ENCODE measurements around the gene SPTB.
"Not testable (repeated sequence)": the region's sequence is repeated elsewhere in the genome, so short reads cannot be mapped to it uniquely, and the experiment has no call there.

Gene SPTB

GRCh38 chr14:64824471-64824870 lies 55.2 kb downstream of the SPTB start:
- in situ Hi-C loops (cut with HindIII; ENCODE audit: low sequenced_read_pairs): loop anchor here (5.0 kb wide), 1 partner anchor 68 kb away; no protein-coding TSS in a partner anchor

GRCh38 chr14:64823305-64823861 lies 56.3 kb downstream of the SPTB start:
- in situ Hi-C loops (cut with HindIII; ENCODE audit: low sequenced_read_pairs): loop anchor here (5.0 kb wide), 1 partner anchor 69 kb away; no protein-coding TSS in a partner anchor

GRCh38 chr14:64821651-64822050 lies 58.1 kb downstream of the SPTB start:
- in situ Hi-C loops (cut with HindIII; ENCODE audit: low sequenced_read_pairs): loop anchor here (5.0 kb wide), 1 partner anchor 71 kb away; no protein-coding TSS in a partner anchor

GRCh38 chr14:64818151-64818550 lies 61.6 kb downstream of the SPTB start:
- in situ Hi-C loops (cut with HindIII; ENCODE audit: low sequenced_read_pairs): no loop called here

- in situ Hi-C loops (cut with HindIII; ENCODE audit: low sequenced_read_pairs): no loop called here
Observed at GRCh38 chr14:64817631-64818030, 62.1 kb downstream of the SPTB start.

- in situ Hi-C loops (cut with HindIII; ENCODE audit: low sequenced_read_pairs): no loop called here
Observed at GRCh38 chr14:64816221-64816783, 63.4 kb downstream of the SPTB start.

GRCh38 chr14:64815257-64815656 lies 64.5 kb downstream of the SPTB start:
- in situ Hi-C loops (cut with HindIII; ENCODE audit: low sequenced_read_pairs): no loop called here

- in situ Hi-C loops (cut with HindIII; ENCODE audit: low sequenced_read_pairs): no loop called here
Observed at GRCh38 chr14:64812412-64812811, 67.3 kb downstream of the SPTB start.

GRCh38 chr14:64811676-64812075 lies 68.0 kb downstream of the SPTB start:
- in situ Hi-C loops (cut with HindIII; ENCODE audit: low sequenced_read_pairs): no loop called here

- in situ Hi-C loops (cut with HindIII; ENCODE audit: low sequenced_read_pairs): no loop called here
Observed at GRCh38 chr14:64808449-64808848, 71.3 kb downstream of the SPTB start.

GRCh38 chr14:64807551-64807950 lies 72.2 kb downstream of the SPTB start:
- in situ Hi-C loops (cut with HindIII; ENCODE audit: low sequenced_read_pairs): no loop called here

GRCh38 chr14:64806862-64807495 lies 72.7 kb downstream of the SPTB start:
- in situ Hi-C loops (cut with HindIII; ENCODE audit: low sequenced_read_pairs): no loop called here

GRCh38 chr14:64806202-64806861 lies 73.4 kb downstream of the SPTB start:
- in situ Hi-C loops (cut with HindIII; ENCODE audit: low sequenced_read_pairs): no loop called here

GRCh38 chr14:64805646-64806045 lies 74.1 kb downstream of the SPTB start:
- in situ Hi-C loops (cut with HindIII; ENCODE audit: low sequenced_read_pairs): not testable (repeated sequence)

GRCh38 chr14:64804754-64805260 lies 74.9 kb downstream of the SPTB start:
- in situ Hi-C loops (cut with HindIII; ENCODE audit: low sequenced_read_pairs): no loop called here

GRCh38 chr14:64801800-64802199 lies 77.9 kb downstream of the SPTB start:
- in situ Hi-C loops (cut with HindIII; ENCODE audit: low sequenced_read_pairs): no loop called here

GRCh38 chr14:64801046-64801445 lies 78.7 kb downstream of the SPTB start:
- in situ Hi-C loops (cut with HindIII; ENCODE audit: low sequenced_read_pairs): no loop called here

- in situ Hi-C loops (cut with HindIII; ENCODE audit: low sequenced_read_pairs): no loop called here
Observed at GRCh38 chr14:64800000-64800399, 79.7 kb downstream of the SPTB start.

GRCh38 chr14:64799555-64799954 lies 80.2 kb downstream of the SPTB start:
- in situ Hi-C loops (cut with HindIII; ENCODE audit: low sequenced_read_pairs): no loop called here

GRCh38 chr14:64796369-64796768 lies 83.3 kb downstream of the SPTB start:
- in situ Hi-C loops (cut with HindIII; ENCODE audit: low sequenced_read_pairs): no loop called here

GRCh38 chr14:64795921-64796320 lies 83.8 kb downstream of the SPTB start:
- in situ Hi-C loops (cut with HindIII; ENCODE audit: low sequenced_read_pairs): no loop called here

GRCh38 chr14:64795211-64795610 lies 84.5 kb downstream of the SPTB start:
- in situ Hi-C loops (cut with HindIII; ENCODE audit: low sequenced_read_pairs): no loop called here

Measured in endothelial cell of hepatic sinusoid (primary cell).